IPS-18c (cell line): ENCODE results near the gene TBC1D22A.
"Not testable (repeated sequence)": the region's sequence is repeated elsewhere in the genome, so short reads cannot be mapped to it uniquely, and the experiment has no call there.

Experiments
- H3K4me3 ChIP-seq: 2 replicates; pipeline ENCODE4 v1.7.0; 2013; ENCODE audit warnings: low read depth, mild to moderate bottlenecking, low read length, moderate library complexity; ENCODE audit not compliant: insufficient read depth
- H3K9me3 ChIP-seq: one replicate; pipeline ENCODE4 v1.6.1; 2013; ENCODE audit warnings: mild to moderate bottlenecking, low read length, moderate library complexity; ENCODE audit not compliant: control insufficient read depth, insufficient read depth

TBC1D22A gene

DNA sequence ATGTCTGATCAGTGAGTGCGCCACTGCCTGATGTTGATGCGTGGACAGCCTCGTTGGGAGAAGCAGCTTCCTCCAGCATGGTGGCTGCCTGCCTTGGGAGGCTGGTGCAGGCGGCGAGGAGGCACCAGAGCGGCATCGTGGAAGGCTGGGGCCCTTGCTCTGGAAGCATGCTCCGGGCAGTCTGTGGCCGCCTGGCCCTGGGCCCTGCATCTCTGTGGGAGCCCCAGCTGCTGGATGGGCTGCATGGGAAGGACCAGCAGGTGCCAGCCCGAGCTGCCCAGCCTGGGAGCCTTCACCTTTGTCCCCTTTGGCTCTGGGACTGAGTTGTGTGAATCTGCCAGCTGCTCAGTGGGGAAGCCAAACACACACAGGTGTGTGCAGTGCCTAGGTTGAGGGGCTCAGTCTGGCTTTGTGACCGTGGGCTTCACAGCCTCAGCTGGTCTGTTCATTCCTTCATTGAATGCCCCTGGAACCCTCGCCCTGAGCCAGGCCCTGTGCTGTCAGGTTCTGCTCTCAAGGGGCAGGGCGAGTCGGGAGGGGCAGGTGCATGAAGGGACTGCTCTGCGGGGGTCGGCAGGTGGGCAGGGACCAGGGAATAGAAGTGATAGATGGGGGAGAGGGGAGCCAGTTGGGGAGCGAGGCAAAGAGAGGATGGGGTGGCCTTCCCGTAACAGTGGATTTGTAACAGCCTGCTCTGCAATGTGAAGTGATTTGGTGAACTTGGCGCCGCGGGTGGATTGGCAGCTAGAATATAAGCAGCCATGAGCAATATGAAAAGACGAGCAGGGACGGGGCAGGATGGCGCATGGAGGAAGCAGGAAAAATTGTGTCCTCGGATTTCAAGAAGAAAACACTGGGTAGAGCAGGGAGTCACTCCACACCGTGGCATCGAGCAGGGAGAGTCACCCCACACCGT, 354.2 kb downstream of the TBC1D22A start:
- Histone ChIP-seq H3K4me3 (no peak overlapping the region), H3K9me3 (no peaks in the 10 kb centered on the region)

DNA sequence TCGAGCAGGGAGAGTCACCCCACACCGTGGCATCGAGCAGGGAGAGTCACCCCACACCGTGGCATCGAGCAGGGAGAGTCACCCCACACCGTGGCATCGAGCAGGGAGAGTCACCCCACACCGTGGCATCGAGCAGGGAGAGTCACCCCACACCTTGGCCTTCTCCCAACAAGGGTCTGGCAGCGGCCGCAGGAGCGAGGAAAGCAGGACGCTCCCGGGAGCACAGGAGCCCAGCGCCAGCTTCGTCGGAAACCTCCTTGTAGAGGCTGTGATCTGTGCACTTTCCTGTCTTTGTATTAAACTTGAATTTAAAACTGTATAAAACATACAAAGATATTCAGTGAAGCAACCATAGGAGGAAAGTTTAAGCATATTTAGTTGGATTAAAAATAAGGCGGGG, 355.0 kb downstream of the TBC1D22A start:
- not testable (repeated sequence) for H3K9me3 ChIP-seq, H3K4me3 ChIP-seq

DNA sequence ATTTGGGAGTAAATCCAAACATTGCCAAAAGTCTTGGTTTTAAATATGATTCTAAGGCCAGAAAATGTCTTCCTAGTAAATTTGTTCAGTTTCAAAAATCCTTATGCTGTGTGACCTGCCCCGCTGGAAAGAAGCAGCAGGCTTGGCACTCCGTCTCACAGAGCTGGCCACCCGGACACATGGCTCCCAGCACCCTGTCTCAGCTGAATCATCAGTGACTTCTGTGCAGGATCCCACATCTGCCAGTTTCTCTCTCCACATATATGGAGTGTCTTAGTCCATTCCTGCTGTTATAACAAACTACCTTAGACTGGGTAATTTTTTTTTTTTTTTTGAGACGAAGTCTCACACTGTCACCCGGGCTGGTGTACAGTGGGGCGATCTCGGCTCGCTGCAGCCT, 356.7 kb downstream of the TBC1D22A start:
- Histone ChIP-seq H3K4me3 (no peak overlapping the region), H3K9me3 (no peaks in the 10 kb centered on the region)

DNA sequence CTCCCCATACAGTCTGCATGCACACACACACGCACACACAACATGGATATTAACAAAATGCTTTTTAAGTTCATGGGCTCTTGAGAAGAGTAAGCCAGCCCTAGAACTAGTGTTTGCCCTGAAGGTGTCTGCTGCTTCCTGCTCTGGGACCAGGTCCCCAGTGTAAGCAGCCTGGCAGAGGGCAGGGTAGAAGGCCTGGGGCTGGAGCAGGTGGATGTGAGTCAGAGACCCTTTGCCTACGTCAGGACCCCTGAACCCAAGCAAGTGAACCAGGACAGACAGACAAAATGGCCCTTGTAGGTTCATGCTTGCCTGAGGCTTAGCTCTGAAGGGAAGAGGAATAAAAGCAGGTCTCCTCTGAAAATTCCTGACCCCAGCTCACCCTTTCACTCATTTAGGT, 357.9 kb downstream of the TBC1D22A start:
- no peaks in the 10 kb centered on the region for H3K9me3 ChIP-seq
- H3K4me3 ChIP-seq = no peak overlapping the region

DNA sequence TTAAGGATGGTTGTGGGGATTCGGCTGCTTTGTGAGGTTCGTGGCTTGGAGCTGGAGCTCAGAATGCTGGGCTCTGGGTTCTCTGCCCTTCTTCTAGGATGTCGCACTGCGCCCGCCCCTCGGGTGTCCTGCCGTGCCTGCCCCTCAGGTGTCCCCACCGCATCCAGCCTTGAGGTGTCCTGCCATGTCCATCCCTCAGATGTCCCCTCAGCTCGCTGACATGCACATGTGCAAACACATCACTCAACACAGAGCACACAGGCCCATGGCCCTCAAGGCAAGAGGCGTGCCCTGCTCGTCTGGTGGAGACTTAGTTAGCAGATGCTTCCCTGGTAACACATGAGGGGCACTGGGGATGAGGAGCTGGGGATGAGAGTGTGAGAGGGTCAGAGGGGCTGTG, 359.3 kb downstream of the TBC1D22A start:
- no peaks in the 10 kb centered on the region for H3K9me3 ChIP-seq
- H3K4me3 ChIP-seq = no peak overlapping the region

DNA sequence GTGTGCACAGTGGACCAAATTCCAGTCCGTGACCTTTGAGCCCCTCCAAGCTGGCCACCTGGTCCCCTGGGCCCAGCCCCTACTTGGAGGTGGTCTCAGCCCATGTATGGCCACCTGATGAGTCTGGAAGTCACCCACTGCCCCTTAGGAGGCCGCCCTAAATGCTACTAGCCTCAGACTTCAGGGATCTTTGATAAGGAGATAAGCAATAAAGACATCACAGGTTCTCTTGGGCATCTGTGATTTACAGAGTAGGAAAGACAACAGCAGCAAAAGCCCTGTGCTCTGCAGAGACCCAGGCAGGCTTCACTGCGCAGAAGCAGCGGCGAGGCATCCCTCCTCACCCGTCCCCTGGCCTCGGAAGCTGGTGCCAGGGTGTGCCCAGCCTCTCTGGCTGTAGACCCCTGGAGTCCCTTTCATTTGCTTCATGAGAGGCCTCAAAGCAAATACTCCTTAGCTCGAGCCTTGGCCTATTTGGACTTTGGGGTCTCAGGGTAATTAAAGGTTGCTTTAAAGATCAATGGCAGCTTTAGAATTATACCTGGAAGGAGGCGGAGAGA, 360.1 kb downstream of the TBC1D22A start:
- H3K9me3 ChIP-seq = no peaks in the 10 kb centered on the region
- no peak overlapping the region for H3K4me3 ChIP-seq

DNA sequence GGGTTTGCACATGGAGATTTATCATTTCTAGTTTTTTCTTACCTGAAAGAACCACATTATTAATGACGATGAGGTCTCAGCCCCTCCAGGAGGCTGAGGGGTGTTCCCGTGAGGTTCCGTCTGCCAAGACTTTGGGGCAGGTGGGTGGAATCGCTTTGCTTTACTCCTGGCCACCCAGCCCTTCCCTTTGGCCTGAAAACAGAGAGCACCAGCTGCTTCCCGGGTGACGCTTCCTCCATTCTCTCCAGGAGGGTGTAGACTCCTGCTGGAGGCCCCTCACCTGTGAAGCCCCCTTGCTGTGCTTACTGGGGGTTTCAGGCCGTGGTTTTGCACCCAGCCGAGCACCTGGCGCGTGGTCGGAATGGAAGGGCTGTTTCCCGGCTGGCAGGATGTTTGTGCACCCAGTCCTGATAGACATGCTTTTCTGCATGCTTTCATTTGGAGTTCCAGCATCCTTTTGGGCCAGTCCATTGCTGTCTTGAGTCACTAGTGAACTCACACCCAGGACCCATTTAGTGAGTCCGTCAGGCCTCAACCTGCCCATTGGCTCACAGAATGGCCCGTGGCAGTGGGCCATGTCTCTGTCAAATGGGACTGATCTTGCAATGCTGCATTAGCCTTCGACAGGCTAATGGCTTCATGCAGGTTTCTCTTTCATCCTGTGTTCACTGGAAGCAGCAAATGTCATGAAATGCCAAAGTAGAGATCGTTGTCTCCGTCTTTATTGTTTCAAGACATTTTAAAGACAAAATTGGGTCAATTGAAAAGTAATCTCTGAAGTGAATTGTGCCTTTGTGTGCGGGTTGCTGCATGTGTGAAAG, 360.8 kb downstream of the TBC1D22A start:
- Histone ChIP-seq H3K4me3 (no peak overlapping the region), H3K9me3 (no peaks in the 10 kb centered on the region)

DNA sequence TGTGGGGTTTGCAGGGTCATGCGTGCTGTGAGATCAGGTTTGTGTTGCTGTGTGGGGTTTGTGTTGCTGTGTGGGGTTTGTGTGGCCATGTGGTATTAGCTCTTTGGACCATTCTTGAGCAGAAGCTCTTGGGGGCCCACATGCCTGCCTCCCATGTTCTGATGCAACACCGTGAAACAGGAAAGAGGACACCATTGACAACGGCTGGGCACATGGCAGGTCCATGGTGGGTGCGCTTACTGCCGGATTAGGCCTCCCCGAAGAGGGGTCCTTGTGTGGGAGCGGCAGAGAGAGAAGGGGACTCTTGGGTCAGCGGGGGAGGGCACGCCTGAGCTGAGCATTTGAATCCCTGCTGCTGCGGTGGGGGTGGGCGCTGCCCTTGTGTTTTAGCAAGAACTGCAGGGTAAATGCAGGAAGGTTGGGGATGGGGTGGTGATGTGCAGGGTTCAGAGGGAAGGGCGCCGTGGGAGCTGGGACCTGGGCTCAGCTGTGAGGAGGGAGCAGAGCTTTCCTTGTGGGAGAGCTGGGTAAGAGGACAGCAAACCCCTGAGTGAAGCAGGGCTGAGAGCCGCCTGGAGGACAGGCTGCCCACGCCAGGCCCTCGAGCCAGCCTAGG, 361.5 kb downstream of the TBC1D22A start:
- no peak overlapping the region for H3K4me3 ChIP-seq
- no peaks in the 10 kb centered on the region for H3K9me3 ChIP-seq

DNA sequence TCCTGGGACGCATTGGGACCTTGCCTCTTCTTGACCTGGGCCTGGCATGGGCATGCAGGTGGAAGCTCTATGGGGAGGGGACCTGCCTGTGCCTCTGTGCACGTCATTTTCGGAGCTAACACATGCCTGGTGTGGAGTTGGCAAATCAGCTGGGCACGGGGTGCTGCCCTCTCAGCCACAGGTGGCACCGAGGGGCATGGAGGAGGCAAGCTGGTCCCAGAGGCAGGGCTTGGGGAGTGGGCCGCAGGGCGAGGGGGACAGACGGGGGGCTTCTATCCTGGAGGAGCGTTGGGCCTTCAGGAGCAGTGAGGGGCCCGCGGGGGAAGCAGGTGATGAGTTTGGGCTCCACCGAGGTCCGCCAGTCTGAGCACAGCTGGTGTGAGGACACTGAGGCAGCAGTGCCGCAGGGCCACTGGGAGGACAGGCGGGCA, 362.0 kb downstream of the TBC1D22A start:
- H3K9me3 ChIP-seq = no peaks in the 10 kb centered on the region
- H3K4me3 ChIP-seq = no peak overlapping the region

DNA sequence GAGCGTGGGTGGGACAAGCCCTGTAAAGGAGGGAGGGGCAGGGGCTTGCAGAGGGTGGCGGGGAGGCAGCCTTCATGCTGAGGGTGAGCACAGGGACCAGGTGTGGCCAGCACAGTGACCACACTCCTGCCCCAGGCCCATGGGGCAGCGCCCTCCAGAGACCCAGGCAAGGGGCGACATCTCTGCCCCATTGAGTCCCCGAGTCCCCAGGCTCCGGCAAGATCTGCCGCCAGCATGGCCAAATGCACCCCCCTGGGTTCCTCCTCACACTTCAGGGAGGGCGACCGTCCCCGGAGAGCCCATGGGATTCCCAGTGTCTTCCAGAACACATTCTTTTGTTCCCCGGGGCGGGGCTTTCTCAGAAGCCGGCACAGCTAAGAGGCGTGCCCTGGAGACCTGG, 362.5 kb downstream of the TBC1D22A start:
- no peak overlapping the region for H3K4me3 ChIP-seq
- no peaks in the 10 kb centered on the region for H3K9me3 ChIP-seq

DNA sequence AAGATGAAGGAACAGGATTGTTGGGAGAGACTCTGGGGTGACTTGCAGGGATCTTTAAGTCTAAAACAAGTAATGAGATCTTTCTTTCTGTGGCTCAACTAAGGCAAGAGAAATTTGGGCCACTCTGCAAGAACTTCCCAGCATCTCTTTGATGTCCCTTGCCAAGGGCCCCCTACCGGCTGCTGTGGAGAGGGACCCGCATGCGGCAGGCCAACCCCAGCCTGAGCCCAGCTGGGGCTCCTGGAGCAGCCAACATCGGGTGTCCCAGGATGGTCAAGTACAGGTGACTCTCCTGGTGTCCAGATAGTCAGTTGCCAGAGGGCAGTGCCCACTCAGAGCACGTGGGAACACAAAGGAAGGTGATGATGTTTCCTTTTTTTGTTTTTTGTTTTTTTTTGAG, 363.2 kb downstream of the TBC1D22A start:
- no peaks in the 10 kb centered on the region for H3K9me3 ChIP-seq
- H3K4me3 ChIP-seq = no peak overlapping the region

DNA sequence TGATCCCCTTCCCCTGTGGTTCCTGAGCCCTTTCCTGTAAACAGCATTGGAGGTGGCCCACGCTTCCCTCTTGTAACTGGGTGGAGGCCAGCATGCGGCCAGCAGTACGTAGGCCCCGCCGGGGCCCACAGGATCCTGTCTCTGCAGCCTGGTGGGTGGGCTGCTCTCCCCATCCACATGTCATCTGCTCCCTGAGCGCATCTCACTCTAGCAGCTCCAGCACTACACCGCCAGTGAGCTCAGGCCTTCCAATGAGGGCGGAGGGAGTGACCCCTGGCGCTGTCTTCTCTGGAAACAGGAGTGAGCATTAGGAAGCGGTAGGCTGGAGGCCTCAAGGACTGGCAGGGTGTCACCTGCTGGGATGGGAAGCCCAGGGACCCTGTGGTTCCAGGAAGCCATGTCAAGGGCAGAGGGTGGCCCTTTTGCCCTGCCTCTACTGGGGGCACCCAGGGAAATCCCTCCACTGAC, 363.9 kb downstream of the TBC1D22A start:
- no peak overlapping the region for H3K4me3 ChIP-seq
- no peaks in the 10 kb centered on the region for H3K9me3 ChIP-seq

DNA sequence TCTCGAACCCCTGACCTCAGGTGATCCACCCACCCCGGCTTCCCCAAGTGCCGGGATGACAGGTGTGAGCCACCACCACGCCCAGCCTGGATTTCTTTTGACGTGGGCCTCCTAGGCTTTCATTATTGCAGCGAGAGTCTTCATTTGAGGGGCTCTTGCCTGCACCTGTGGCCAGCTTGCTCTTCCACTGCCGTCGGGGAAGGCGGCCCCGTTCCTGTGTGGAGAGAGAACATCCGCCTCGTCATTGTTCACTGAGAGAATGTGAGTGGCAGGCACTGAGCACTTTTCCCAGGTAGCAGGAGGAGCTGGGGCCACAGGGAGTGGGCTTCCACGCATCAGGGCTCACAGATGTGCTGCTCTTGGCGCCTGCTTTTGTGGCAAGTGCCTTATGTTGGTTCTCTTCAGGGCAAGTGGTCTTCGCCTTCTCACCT, 365.0 kb downstream of the TBC1D22A start:
- no peak overlapping the region for H3K4me3 ChIP-seq
- no peaks in the 10 kb centered on the region for H3K9me3 ChIP-seq

DNA sequence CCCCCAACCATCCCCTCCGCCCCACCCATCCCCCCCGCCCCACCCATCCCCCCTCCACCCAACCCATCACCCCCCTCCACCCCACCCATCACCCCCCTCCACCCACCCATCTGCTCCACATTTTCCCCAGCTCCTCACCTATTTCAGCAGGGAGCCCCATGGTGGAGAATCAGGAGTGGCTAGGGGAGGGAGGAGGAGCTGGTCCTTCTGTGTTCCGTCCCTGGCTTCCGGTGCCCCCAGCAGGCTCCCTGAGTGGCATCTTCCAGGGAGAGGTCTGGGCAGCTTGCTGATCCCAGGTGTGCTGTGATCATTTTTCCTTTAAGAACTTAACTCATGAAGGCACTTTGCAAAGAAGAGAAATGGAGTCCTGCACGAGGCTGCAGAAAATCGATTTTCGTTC, 365.8 kb downstream of the TBC1D22A start:
- no peaks in the 10 kb centered on the region for H3K9me3 ChIP-seq
- H3K4me3 ChIP-seq = no peak overlapping the region

DNA sequence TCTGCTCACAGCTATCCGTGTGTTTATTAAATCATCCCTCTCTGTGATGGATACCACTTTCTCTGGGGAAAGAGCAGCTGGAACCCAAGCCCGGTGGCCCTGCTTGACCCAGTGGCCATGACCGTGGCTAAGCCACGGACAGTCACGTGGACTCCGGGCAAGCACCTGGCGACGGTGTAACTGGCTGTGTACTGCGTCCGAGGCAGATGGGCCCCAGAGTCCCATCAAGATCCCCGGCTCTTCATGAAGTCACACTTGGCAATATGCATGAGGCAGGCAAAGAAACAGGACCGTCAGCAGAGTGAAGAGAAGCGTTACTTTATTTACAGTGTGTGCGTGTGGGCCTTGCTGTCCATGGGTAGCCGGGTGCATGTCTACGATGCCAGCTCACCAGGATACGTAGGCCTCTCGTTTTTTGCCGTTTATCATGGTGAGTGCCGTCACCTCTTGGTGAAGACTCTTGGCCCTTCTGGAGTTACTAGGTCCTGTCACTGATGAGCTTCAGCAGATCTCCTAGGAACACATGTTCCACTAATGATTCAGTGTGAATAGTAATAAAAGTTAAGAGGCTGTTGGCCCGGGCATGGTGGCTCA, 366.3 kb downstream of the TBC1D22A start:
- no peaks in the 10 kb centered on the region for H3K9me3 ChIP-seq
- H3K4me3 ChIP-seq = no peak overlapping the region

DNA sequence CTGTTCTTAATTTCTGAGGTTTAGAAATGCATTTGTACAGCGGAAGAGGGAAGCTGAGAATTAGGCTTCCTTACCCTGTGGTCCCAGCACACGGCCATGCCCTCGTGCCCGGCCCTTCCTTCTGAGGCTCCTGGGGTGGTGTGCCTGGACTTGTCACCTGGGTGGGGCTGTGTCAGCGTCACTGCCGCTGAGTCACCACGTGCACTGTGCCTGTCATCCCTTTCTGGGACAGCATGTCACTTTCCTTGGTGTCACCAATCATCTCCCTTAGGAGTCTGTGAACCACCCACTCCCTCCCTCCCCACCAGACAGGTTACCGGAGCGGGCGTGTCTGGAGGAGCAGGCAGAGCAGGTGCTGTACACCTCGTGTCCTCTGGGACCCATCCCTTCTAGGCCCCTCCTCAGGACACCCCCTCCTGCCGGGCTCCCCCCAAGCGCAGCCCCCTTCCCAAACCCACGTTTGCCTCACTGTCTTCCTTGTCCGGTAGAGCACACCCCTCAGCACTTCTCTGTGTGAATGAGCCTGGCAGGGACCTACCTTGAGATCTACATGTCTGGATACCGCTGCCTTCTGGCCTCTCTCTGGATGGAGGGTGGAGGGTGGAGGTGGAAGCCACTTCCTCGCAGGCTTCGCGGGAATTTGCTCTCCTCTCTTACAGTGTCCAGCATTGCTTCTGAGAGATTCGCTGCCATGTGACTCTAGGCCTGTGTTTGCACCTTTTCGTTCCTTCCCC, 367.6 kb downstream of the TBC1D22A start:
- Histone ChIP-seq H3K4me3 (no peak overlapping the region), H3K9me3 (no peaks in the 10 kb centered on the region)
